Stomach (tissue), 9 donors: ENCODE results near the gene CUX1. TPM values are rescaled to one million over a fixed set of nuclear protein-coding genes. Genes with fewer than 3 reads are reported as not detected.

ENCODE experiments used
- DNase-seq, 2 donors: peaks; one replicate each; pipeline versions ENCODE4 v3.0.0 to v3.0.0-alpha.2; 2013 to 2019
- H3K27ac ChIP-seq, 5 donors: fragments of 200-600 bp in 4 of 5; sonication (generic) in 4 of 5; one replicate each; pipeline ENCODE4 v1.5.1; 2013 to 2019; ENCODE audit warnings: mild to moderate bottlenecking in 1 of 5, moderate library complexity in 1 of 5
- H3K27me3 ChIP-seq, 3 donors: fragments of 200-600 bp; sonication (generic); one replicate each; pipeline ENCODE4 v1.5.1; 2017 to 2019; ENCODE audit warnings: mixed run types in 1 of 3
- H3K36me3 ChIP-seq, 4 donors: fragments of 200-600 bp; sonication (generic); 1 replicate in 3 of 4; 2 replicates in 1 of 4; pipeline ENCODE4 v1.5.1; 2016 to 2019
- H3K4me1 ChIP-seq, 4 donors: fragments of 200-600 bp; sonication (generic); one replicate each; pipeline ENCODE4 v1.5.1; 2016 to 2019
- H3K4me3 ChIP-seq, 4 donors: fragments of 200-600 bp; sonication (generic) in 3 of 4; one replicate each; pipeline ENCODE4 v1.5.1; 2016 to 2019; ENCODE audit warnings: mild to moderate bottlenecking in 1 of 4
- H3K9me3 ChIP-seq, 4 donors: fragments of 200-600 bp; sonication (generic); one replicate each; pipeline ENCODE4 v1.5.1; 2016 to 2019
- CTCF ChIP-seq, 7 experiments: fragments of 450-650 bp in 4 of 7; fragments of 200-600 bp in 3 of 7; sonication (generic) in 3 of 7; IDR thresholded peaks; one replicate each; pipeline ENCODE4 v1.5.1; 2016 to 2019; ENCODE audit warnings: antibody characterized with exemption in 7 of 7, control low read depth in 2 of 7, mild to moderate bottlenecking in 1 of 7
- EP300 ChIP-seq: sonication (generic); formaldehyde crosslinking; IDR thresholded peaks from one replicate; pipeline ENCODE4 v1.6.1; 2017; ENCODE audit warnings: antibody characterized with exemption
- POLR2A ChIP-seq, 4 donors: fragments of 450-650 bp; IDR thresholded peaks; one replicate each; pipeline ENCODE4 v1.6.1; 2016; ENCODE audit warnings: antibody characterized with exemption in 4 of 4, control low read depth in 2 of 4, mild to moderate bottlenecking in 1 of 4, moderate library complexity in 1 of 4
- POLR2AphosphoS5 ChIP-seq, 3 donors: sonication (generic); formaldehyde crosslinking; IDR thresholded peaks; one replicate each; pipeline ENCODE4 v1.6.1; 2016; ENCODE audit warnings: antibody characterized with exemption in 3 of 3
- WGBS, 5 donors: extraction: QIAGEN DNeasy Blood & Tissue Kit in 3 of 5; methylation state at CpG; one replicate each; pipeline versions ENCODE4 v1.1.5 to v1.1.7; 2013 to 2018; 5-methylcytosine and 5-hydroxymethylcytosine counted together
- intact Hi-C: fragments of 100-400 bp; cut with DNase I; formaldehyde crosslinking; loops from one replicate; pipeline ENCODE4 v1.15.1; 2023; ENCODE audit warnings: low total_unique reads
- polyA plus RNA-seq, 3 donors: library from polyadenylated mRNA; stranded (reverse); fragments of 200-250 nt; gene quantifications; one replicate each; pipeline ENCODE4 v1.2.3, GENCODE V29; 2013
- total RNA-seq, 5 donors: library from RNA; depleted of rRNA; stranded (reverse); fragments of >200 nt; gene quantifications; one replicate each; pipeline versions ENCODE4 v1.1.0 to v1.2.3, GENCODE V29; 2014 to 2016
- donor health status: healthy with polysubstance abuse.
- donor health status: Bipolar disorder and iron deficiency.
- donor health status: healthy.

The CUX1 gene
- total and polyA plus RNA-seq, 8 donors, result 24.7 to 201 (median 54.7) TPM

DNA sequence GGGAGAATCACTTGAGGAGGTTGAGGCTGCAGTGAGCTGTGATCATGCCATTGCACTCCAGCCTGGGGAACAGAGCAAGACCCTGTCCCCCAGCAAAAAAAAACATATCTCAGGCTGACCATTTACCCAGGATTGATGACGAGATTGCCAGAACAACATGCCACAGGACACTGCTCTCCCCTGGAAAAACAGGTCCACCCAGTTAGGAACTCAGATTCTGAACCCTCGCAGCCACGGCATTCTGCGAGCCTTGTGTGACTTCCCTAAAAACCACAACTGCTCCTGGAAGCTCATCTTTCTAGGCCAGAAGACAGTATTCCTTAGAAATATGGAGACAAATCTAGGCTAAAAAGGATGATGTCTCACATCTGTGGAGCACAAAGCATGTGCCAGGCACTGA is 427.2 kb downstream of the CUX1 start:
- Histone ChIP-seq H3K4me3 (no peak overlapping the region), H3K36me3 (peaks cover 15 to 95% (median 92%) of the 10 kb centered on the region in 4 donors), H3K27me3 (no peaks in the 10 kb centered on the region), H3K27ac (no peak overlapping the region), H3K4me1 (no peaks in the 10 kb centered on the region), H3K9me3 (no peaks in the 10 kb centered on the region)
- intact Hi-C loops, result no loop called here
- DNase-seq, result no peak
- no peak for TF ChIP-seq POLR2AphosphoS5 (IDR thresholded peaks at IDR 0.05)
- TF ChIP-seq EP300, result no peak
- TF ChIP-seq POLR2A (IDR thresholded peaks at IDR 0.05), result no peak
- TF ChIP-seq CTCF (IDR thresholded peaks at IDR 0.05), result no peak
- 48 to 65% (median 52%) methylated on average over 4 of the region's 4 CpGs for WGBS, 5 donors

DNA sequence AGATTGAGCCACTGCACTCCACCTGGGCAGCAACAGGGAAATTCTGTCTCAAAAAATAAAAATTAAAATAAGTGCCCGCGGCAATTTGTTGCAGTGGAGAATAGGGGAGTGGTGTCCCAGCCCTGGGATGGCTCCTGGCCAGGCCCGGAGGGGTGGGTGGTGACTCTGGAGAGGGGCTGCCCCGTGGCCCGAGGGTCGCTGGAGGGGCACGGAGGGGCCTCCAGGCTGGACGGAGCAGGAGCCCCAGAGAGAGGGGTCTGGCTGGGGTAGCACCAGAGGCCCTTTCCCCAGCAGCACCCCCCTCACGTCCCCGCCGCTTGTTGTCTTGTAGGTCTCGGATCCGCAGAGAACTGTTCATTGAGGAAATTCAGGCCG is 430.6 kb downstream of the CUX1 start:
- no peaks in the 10 kb centered on the region for H3K27me3 ChIP-seq
- intact Hi-C loops, result loop anchor here (5.0 kb wide), 1 partner anchor 646 kb away; no protein-coding TSS in a partner anchor
- no peak for DNase-seq
- no peaks in the 10 kb centered on the region for H3K9me3 ChIP-seq
- TF ChIP-seq POLR2A (IDR thresholded peaks at IDR 0.05), result no peak
- no peak for TF ChIP-seq POLR2AphosphoS5 (IDR thresholded peaks at IDR 0.05)
- TF ChIP-seq EP300, result no peak
- TF ChIP-seq CTCF (IDR thresholded peaks at IDR 0.05), result no peak
- no peaks in the 10 kb centered on the region for H3K4me1 ChIP-seq
- no peak overlapping the region for H3K4me3 ChIP-seq
- H3K27ac ChIP-seq, result no peak overlapping the region
- peaks cover 7 to 82% (median 75%) of the 10 kb centered on the region in 4 donors for H3K36me3 ChIP-seq
- WGBS, 5 donors, result 89 to 94% (median 93%) methylated on average over 11 to 14 of the region's 14 CpGs

GRCh38 chr7:102248456-102249395 is 431.3 kb downstream of the CUX1 start:
- Histone ChIP-seq H3K36me3 (peaks cover 7 to 81% (median 73%) of the 10 kb centered on the region in 4 donors), H3K27me3 (no peaks in the 10 kb centered on the region), H3K4me3 (no peak overlapping the region), H3K9me3 (no peaks in the 10 kb centered on the region), H3K27ac (no peak overlapping the region), H3K4me1 (no peaks in the 10 kb centered on the region)
- intact Hi-C loops, result loop anchor here (5.0 kb wide), 1 partner anchor 646 kb away; no protein-coding TSS in a partner anchor
- TF ChIP-seq POLR2A (IDR thresholded peaks at IDR 0.05) (no peak), CTCF (IDR thresholded peaks at IDR 0.05) (no peak), EP300 (no peak), POLR2AphosphoS5 (IDR thresholded peaks at IDR 0.05) (no peak)
- no peak for DNase-seq
- WGBS, 5 donors, result 89 to 94% (median 91%) methylated on average over 83 to 117 of the region's 117 CpGs

GRCh38 chr7:102251531-102252365 is 434.3 kb downstream of the CUX1 start:
- TF ChIP-seq EP300 (no peak), CTCF (IDR thresholded peaks at IDR 0.05) (no peak), POLR2AphosphoS5 (IDR thresholded peaks at IDR 0.05) (no peak), POLR2A (IDR thresholded peaks at IDR 0.05) (no peak)
- Histone ChIP-seq H3K4me3 (no peak overlapping the region), H3K36me3 (peaks cover 7 to 62% (median 54%) of the 10 kb centered on the region in 4 donors), H3K4me1 (no peaks in the 10 kb centered on the region), H3K27me3 (no peaks in the 10 kb centered on the region), H3K27ac (no peak overlapping the region), H3K9me3 (no peaks in the 10 kb centered on the region)
- intact Hi-C loops, result no loop called here
- 76 to 84% (median 78%) methylated on average over 7 of the region's 7 CpGs for WGBS, 5 donors
- DNase-seq, result no peak
